Activated naive CD4-positive, alpha-beta T cell treated with anti-CD3 and anti-CD28 coated beads, Interleukin-2, amount 50 U/mL, for 16 hours (primary cell): ENCODE results near the gene TIAM1.

Source experiments
- DNase-seq: peaks from one replicate; pipeline ENCODE4 v3.0.0-alpha.2; 2020

Gene TIAM1

DNA sequence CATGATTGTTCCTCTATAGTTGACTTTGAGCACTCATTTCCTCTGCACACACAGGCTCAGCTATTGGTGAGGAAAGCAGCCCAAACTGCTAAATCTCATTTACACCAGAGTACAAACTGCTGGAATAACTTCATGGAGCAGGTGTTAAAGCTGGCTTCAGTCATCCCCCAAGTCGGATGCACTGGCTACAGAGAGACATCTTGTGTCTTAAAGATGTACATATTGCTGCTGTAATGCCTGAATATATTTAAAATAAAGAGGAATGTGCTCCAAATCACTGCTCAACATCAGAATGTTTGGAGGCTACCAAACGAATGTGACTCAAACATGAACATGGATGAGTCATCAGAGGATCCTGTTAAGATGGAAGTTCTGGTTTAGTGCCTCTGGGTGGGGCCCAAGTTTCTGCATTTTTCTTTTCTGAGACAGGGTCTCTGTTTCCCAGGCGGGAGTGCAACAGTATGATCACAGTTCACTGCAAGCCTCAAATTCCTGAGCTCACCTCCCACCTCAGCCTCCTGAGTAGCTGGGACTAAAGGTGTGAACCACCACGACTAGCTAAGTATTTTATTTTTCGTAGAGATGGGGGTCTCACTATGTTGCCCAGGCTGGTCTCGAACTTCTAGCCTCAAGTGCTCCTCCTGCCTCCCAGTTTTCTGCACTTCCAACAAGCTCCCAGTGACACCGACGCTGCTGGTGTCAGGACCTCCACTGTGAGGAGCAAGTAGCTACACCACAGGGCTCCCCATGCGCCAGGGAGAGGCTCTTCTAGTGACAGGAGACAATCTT is 226.7 kb downstream of the TIAM1 start:
- DNase-seq = no peak

DNA sequence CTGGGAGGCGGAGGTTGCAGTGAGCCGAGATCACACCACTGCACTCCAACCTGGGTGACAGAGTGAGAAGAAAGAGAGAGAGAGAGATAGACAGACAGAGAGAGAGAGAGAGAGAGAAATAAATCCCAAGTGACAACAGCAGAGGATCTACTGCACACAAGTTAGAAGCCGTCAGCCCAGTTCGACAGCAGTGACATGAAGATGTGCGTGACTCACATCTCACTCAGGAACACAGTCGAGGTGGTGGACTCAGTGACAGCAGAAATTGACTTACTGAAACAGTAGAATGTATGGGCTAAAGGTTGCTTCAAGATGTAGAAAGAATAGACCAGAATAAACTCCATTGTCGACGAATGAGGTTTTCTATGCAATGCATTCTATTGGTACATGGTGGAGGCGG is 228.8 kb downstream of the TIAM1 start:
- no peak for DNase-seq

DNA sequence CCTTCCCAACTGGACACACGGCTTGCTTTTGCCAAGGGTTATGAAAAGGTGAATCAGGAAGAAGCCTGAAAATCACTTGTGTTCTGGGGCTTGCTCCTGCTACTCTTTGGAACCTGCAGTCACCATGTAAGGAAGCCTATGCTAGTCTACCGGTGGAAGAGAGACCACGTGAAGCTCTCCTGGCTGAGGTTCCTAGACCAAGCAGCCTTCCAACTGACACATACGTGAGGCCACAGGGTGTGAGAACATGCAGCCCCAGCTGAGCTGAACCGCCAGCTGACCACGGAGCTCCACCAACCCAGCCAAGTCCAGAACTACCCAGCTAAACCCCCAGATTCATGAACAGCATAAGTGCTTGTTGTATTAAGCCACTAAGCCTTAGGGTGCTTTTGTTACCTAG is 233.0 kb downstream of the TIAM1 start:
- no peak for DNase-seq

DNA sequence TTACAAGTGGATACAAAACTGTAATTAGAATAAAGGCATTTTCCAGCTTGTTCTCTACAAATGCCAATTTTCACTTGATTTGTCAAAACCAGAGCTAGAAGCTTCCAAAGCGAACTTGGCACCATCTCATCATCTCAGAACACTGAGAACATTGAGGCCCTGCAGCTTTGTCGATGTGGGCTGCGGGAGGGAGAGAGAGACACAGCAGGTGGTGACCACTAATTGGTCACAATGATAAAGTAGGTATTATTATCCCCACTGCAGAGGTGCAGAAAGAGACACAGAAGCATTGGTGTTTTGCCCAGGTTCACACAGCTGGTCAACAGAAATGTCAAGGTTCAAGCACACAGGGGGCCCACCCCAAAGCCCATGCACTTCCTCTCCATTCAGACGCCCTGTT is 233.6 kb downstream of the TIAM1 start:
- DNase-seq = no peak

DNA sequence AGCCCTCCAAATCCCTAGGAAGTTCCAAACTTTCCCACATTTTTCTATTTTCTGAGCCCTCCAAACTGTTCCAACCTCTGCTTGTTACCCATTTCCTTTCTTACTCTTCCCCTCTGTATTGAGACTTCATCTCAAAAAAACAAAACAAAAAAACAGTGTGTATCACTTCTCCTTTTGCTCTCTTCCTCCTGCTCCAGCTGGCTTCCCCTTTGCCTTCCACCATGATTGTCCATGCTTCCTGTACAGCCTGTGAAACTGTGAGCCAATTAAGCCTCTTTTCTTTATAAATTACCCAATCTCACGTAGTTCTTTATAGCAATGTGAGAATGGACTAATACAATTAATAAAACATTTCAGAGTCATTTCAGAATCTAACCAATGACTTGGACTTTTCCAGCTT is 236.2 kb downstream of the TIAM1 start:
- no peak for DNase-seq

DNA sequence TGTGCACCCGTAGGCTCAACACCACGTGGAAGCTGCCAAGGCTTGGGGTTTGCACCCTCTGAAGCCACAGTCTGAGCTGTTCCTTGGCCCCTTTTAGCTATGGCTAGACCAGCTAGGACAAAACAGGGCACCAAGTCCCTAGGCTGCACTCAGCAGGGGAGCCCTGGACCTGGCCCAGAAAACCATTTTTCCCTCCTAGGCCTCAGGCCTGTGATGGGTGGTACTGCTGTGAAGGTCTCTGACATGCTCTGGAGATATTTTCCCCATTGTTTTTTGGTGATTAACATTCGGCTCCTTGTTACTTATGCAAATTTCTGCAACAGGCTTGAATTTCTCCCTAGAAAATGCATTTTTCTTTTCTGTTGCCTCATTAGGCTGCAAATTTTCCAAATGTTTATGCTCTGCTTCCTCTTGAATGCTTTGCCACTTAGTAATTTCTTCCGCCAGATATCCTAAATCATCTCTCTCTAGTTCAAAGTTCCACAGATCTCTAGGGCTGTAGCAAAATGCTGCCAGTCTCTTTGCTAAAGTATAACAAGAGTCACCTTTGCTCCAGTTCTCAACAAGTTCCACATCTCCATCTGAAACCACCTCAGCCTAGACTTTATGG is 236.8 kb downstream of the TIAM1 start:
- DNase-seq = no peak

DNA sequence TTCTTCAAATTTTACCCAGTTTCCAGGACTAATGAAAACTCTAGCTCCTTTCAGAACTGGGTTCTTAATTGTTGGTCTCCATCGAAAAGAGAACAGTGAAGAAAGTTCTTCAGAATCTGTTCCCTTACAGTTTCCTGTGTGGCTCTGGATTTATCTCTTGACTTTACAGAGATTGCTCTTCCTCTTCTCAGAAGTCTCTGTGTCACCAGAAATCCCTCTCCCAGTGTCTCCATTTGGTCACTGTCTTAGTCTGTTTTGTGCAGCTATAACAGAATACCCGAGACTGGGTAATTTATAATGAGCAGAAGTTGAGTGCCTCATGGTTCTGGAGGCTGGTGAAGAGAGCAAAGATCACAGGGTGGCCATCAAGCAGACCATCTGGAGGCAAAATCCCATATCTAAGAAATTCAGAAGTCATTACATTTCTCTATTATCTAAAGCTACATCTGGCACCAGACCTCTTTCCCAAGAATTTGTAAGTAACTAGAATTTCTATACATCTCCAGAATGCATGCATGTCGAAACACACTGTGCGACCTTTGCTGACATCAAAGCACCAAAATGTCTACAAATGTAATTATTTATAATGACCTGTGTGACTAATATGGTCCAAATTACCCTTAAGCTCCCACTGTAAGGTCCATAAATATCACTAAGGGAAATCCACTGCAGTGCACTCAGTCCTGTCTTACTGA is 240.3 kb downstream of the TIAM1 start:
- DNase-seq = no peak

DNA sequence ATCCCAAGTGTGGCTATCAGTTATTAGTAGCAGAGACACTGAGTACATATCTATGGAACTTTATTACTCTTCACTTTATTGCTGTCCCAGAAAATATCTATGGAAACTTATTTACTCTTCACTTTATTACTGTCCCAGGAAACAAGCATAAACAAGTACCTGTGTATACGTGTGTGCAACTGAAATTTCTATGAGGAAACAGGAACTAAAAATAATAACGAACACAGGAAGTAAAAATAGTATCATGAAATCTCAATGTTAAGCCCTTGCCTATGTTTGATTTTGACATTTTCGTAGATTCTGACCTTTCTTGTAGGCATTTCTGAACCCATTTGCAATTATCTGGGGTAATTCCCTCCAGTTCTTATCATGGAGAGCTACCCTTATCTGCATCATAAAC is 240.9 kb downstream of the TIAM1 start:
- no peak for DNase-seq

DNA sequence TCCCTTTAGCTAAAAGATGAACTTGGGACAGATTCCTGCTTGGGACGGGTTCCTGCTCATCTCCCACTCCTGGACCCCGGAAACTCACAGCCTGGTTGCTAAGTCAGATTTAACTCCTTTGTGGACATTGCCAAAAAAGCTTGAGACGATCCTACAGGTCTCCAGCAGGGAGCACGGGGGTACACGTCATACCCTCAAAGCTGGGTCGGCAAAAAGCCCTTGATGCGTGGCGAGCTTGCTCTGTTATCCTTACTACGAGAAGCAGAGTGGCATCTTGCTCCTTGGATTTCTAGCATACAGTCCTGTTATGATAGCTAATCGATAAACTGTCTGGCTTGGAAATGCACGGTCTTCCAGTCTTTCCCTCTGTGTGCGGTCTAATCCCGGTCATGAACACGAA is 244.9 kb downstream of the TIAM1 start:
- no peak for DNase-seq

DNA sequence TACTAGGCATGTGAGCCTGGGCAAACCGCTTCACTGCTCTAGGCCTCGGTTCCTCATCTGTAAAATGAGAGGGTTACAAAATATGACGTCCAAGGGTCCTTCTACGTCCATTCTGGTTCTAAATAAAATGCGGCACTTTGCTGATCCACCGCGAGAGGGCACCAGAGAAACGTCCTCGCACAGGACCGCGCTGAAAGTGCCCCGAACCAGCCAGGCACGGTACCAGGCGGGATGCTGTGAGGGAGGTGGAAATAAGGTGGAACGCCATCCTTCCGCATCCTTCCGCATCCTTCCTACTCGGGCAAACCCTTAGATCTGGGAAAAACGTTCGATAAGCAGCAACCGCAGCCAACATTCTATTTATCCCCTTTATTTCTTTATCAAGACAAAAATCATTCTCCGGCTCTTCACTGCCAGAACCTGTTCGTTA is 245.5 kb downstream of the TIAM1 start:
- DNase-seq = peak; percentile 74

DNA sequence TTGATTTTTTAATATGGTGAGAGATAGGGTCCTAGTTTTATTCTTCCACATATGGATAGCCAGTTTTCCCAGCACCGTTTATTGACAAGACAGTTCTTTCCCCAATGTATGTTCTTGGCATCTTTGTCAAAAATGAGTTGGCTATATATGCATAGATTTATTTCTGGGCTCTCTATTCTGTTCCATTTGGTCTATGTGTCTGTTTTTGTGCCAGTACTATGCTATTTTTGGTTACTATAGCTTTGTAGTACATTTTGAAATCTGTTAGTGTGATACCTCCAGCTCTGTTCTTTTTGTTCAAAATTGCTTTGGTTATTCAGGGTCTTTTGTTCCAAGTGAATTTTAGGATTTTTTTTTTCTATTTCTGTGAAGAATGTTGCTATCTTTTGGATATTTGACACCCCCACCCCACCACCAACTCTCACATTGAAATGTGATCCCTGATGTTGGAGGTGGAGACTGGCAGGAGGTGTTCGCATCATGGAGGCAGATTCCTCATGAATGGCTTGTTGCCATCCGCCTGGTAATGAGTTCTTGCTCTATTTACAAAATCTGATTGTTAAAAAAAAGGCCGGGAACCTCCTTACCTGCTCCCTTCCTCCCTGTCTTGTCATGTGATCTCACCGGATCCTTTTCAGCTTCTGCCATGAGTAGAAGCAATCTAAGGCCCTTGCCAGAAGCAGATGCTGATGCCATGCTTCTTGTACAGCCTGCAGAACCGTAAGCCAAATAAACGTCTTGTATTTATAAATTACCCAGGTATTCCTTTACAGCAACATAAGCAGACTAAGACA is 251.0 kb downstream of the TIAM1 start:
- no peak for DNase-seq

DNA sequence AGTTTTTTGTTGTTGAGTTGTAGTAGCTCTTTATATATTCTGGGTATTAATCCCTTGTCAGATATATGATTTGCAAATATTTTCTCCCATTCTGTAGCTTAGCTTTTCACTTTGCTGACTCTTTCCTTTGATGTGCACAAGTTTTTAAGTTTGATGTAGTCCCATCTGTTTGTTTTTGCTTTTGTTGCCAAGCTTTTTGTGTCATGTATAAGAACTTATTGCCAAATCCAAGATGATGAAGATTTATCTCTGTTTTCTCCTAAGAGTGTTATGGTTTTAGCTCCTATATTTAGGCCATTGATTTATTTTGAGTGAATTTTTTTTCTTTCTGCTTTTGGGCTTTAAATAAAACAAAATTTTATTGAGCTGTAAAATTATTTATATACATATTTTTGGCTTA is 253.7 kb downstream of the TIAM1 start:
- no peak for DNase-seq

DNA sequence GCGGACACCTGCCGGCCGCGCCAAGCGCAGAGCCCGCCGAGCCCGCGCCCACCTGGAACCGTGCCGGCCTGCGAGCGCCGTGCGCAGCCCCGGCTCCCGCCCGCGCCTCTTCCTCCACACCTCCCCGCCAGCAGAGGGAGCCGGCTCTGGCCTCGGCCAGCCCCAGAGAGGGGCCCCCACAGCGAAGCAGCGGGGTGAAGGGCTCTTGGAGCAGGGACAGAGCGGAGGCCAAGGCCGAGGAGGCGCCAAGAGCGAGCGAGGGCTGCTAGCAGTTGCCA is 255.6 kb downstream of the TIAM1 start:
- DNase-seq = no peak

DNA sequence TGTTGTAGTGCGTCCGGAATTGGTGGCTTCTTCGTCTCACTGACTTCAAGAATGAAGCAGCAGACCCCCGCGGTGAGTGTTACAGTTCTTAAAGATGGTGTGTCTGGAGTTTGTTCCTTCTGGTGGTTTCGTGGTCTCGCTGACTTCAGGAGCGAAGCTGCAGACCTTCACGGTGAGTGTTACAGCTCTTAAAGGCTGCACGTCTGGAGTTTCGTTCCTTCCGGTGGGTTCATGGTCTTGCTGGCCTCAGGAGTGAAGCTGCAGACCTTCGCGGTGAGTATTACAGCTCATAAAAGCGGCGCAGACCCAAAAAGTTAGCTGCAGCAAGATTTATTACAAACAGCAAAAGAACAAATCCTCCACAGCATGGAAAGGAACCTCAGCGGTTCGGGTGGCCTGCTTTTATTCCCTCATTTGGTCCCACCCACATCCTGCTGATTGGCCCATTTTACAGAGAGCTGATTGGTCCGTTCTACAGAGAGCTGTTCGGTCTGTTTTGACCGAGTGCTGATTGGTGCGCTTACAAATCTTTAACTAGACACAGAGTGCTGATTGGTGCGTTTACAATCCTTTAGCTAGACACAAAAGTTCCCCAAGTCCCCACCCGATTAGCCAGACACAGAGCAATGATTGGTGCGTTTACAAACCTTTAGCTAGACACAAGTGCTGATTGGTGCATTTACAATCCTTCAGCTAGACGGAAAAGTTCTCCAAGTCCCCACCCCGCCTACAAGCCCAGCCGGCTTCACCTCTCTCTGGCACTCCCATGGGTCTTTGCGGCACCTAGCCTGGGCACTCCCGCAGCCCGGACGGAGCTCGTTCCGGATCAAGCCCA is 256.2 kb downstream of the TIAM1 start:
- DNase-seq = no peak

DNA sequence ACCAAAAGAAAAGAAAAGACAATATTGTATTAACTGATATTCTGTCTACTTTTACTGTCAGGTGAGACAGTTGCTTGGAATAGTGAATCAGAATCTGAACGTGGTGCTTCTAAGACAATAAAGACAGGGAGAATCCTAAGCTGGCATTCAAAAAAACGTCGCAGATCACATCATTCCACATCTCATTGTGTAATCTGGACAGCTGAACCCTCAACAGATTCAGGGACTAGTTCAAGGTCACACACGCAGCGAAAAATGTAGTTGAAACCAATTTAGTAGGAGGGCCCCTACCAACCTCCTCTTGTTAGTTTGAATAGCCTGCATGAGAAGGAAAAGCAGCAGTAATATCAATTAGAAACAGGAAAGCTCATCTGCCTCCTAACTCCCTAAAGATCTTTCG is 259.4 kb downstream of the TIAM1 start:
- DNase-seq = no peak

DNA sequence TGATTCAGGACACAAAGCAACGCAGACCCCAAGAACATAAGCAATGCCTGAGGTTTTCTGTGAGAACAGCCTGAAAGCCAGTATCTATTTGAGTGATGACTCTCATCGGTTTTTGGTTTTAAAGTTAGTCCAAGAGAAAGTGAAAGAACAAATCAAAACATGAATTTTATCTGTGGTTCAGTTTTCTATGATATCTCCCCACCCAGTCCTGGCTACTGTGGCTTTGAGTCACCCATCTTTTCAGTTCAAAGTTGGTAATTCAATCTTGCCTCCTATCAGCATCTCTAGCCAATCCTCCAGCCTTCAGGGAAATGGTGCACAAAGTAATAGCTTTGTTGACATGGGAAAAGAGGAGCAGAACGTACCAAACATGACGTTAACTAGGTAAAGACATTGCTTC is 265.3 kb downstream of the TIAM1 start:
- DNase-seq = no peak

DNA sequence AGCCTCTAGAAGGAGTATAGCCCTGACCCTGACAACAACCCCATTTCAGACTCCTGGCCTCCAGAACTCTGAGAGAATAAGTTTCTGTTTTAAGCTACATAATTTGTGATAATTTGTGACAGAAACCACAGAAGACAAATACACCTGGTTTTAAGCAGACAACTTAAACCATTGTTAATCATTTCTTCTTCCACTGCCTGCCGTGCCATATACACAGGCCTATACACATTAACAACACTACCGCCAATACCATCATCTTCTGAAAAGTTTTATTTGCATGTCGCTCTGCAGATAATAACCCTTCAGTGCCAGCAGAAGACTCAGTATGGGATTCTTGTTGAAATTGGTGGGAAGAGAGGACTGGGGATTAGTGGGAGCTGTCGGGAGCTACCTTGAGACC is 265.8 kb downstream of the TIAM1 start:
- DNase-seq = no peak

DNA sequence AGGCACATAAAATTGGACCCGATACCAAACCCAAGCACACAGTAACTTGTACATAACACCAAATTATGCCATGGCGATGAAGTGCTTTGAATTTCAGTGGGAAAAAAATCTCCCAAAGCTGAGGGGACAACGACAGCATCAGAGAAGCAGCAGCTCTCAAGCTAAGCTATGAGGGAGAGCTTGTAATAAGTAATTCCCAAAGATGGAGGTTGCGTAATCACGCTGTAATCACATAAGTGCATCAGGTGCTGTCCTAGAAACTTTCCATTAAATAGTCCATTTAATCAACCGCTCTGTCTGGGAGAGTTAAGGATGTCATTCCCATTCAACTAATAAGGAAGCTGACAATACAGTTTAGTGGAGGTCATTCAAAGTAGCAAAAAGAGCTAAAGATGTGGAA is 268.2 kb downstream of the TIAM1 start:
- DNase-seq = no peak

DNA sequence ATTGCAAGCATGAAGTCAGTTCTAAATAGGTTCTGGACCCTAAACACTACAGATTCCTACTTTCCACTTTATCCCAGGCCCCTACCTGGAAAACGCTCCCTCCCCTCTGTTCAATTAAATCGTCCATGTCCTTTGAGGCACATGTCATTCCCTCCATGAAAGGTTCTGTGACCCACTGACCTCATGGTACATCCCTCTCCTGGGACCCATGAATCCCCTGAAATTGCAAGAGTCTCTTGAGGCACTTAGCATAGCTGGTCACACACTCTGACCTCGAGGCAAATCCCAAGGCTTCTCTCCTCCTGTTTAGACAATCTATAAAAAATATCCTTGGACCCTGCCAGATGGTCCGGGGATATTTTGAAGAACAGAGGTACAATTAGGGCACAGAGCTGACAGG is 271.5 kb downstream of the TIAM1 start:
- no peak for DNase-seq
